A549 (cell line): ENCODE measurements around the gene CDC42EP4.
"Not testable (repeated sequence)": the region's sequence is repeated elsewhere in the genome, so short reads cannot be mapped to it uniquely, and the experiment has no call there.

Source experiments
- HDAC2 ChIP-seq: fragments of 200-600 bp; sonication (generic); IDR thresholded peaks from 2 replicates; pipeline ENCODE4 v1.6.1; 2016
- POLR2A ChIP-seq: IDR thresholded peaks from 2 replicates; pipeline ENCODE4 v1.6.1; 2012; ENCODE audit warnings: mild to moderate bottlenecking, low read length
- RAD21 ChIP-seq, 2 experiments: fragments of >200 bp in 1 of 2; sonication (Bioruptor Twin) in 1 of 2; formaldehyde crosslinking in 1 of 2; IDR thresholded peaks in 1 of 2; conservative IDR thresholded peaks in 1 of 2; 2 replicates in 1 of 2; 3 replicates in 1 of 2; pipeline ENCODE4 v1.6.1; 2012 to 2018; ENCODE audit warnings: inconsistent platforms in 1 of 2
- RCOR1 ChIP-seq: fragments of 150-350 bp; IDR thresholded peaks from 2 replicates; pipeline ENCODE4 v1.6.1; 2014; ENCODE audit warnings: antibody characterized with exemption, low read length, low read depth
- TF ChIP-seq, protein P1 (sequence below): fragments of >200 bp; sonication (Bioruptor Twin); formaldehyde crosslinking; IDR thresholded peaks from 3 replicates; pipeline ENCODE4 v1.5.1; 2016

DNA sequence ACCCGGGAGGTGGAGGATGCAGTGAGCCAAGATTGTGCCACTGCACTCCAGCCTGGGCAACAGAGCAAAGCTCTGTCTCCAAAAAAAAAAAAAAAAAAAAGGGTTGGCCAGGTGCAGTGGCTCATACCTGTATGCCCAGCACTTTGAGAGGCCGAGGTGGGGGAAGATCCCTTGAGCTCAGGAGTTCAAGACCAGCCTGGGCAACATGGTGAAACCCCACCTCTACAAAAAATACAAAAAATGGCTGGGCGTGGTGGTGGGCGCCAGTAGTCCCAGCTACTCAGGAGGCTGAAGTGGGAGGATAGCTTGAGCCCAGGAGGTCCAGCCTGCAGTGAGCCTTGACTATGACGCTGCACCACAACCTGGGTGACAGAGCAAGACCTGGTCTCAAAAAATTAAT lies 2.8 kb downstream of the CDC42EP4 start:
- TF ChIP-seq, protein P1, sequence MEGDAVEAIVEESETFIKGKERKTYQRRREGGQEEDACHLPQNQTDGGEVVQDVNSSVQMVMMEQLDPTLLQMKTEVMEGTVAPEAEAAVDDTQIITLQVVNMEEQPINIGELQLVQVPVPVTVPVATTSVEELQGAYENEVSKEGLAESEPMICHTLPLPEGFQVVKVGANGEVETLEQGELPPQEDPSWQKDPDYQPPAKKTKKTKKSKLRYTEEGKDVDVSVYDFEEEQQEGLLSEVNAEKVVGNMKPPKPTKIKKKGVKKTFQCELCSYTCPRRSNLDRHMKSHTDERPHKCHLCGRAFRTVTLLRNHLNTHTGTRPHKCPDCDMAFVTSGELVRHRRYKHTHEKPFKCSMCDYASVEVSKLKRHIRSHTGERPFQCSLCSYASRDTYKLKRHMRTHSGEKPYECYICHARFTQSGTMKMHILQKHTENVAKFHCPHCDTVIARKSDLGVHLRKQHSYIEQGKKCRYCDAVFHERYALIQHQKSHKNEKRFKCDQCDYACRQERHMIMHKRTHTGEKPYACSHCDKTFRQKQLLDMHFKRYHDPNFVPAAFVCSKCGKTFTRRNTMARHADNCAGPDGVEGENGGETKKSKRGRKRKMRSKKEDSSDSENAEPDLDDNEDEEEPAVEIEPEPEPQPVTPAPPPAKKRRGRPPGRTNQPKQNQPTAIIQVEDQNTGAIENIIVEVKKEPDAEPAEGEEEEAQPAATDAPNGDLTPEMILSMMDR, result not testable (repeated sequence)
- not testable (repeated sequence) for TF ChIP-seq POLR2A; RCOR1; RAD21 (conservative IDR thresholded peaks at IDR 0.05 in 1 of 2, IDR thresholded peaks at IDR 0.05 in 1 of 2); HDAC2
